HG03280 (cell line): ENCODE results near the gene NUBPL.
"Not testable (repeated sequence)": the region's sequence is repeated elsewhere in the genome, so short reads cannot be mapped to it uniquely, and the experiment has no call there.

Experiments
- ATAC-seq: cut with Tn5 transposase; IDR thresholded peaks from one replicate; pipeline ENCODE4 v1.9.1; 2021; ENCODE audit warnings: mild to moderate bottlenecking, moderate library complexity; ENCODE audit not compliant: unreplicated experiment

The NUBPL gene

DNA sequence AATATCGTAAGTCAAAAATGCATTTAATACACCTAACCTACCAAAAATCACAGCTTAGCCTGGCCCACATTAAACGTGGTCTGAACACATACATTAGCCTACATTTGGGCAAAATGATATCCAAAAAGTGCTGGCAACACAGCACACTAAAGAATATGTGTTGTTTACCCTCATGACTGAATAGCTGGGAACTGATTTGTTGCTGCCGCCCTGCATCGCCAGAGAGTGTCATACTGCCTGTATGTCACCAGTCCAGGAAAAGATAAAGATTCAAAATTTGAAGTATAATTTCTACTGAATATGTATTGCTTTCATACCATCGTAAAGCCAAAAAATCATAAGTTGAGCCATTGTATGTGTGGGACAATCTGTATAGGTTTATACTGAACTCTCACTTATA, 157.8 kb downstream of the NUBPL start:
- ATAC-seq, result no peak

- ATAC-seq, result no peak
Measured at GRCh38 chr14:31726337-31726736, 165.1 kb downstream of the NUBPL start.

DNA sequence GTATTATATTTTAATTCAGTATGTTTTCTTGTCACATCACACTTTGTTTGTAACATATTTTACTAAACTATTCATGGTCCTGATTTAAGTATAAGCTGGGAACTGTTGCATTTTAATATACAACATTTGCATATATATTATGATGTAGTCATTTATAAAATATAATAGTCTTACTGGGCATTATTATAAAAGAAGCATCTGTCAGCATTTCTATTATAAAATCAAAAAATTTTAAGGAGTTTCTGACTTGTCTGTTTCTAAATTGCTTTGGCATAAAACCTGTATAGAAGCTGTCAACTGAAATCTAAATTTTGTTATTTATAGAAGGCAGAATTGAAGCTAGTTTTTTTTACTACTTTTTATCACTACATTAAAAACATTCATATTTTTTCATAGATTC, 166.6 kb downstream of the NUBPL start:
- no peak for ATAC-seq

- ATAC-seq, result no peak
Measured at GRCh38 chr14:31740688-31741087, 179.5 kb downstream of the NUBPL start.

- no peak for ATAC-seq
Measured at GRCh38 chr14:31745741-31746140, 184.5 kb downstream of the NUBPL start.

GRCh38 chr14:31746326-31746725, 185.1 kb downstream of the NUBPL start:
- no peak for ATAC-seq

GRCh38 chr14:31749275-31749674, 188.1 kb downstream of the NUBPL start:
- no peak for ATAC-seq

- not testable (repeated sequence) for ATAC-seq
Measured at GRCh38 chr14:31751047-31751446, 189.8 kb downstream of the NUBPL start.

DNA sequence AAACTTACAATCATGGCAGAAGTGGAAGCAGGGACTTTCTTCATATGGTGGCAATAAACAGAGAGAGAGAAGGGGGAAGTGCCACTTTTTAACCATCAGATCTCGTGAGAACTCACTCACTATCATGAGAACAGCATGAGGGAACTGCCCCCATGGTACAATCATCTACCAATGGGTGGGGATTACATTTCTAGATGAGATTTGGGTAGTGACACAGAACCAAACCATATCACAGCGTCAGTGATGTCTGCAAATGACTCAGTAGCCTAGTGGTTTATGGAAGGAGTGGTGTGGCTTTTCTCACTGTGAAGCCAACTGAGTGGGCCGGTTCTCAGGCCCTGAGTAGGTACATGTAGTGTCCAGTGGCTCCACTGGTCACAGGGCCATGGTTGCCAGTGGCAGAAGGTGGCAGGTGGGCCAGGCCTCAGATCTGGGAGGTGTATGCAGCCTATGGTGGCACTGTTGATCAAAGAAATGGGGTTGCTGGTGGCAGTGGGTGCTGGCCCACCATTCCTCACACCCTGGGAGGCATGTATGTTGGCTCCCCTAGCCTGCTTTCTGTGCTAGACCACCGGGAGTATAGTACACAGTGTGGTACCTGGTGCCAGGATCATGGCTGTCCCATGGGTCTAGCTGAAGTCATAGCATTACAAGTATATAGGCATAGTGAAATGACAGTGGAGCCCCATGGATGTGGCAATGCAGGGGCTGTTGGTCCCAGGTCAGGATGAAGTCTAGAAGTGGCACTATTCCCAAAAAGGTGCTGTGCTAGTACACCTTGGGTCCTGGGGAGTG, 191.9 kb downstream of the NUBPL start:
- ATAC-seq, result no peak

DNA sequence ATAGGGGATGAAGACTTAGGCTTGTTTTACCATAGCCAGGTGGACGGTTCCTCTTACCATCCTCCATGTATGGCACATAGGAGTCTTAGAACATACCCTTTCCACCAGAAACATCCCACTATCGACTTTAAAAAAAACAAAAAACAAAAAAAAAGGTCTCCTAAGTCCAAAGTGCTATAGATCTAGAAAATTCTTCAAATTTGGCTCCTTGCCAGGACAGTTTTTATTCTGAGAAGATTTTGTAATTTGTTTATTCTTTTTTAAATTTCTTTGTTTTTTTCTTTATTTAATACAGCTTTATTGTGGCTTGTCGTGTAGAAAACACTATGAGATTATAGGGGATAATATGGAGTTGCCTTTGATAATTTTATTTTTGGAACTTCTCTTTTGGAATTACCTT, 197.7 kb downstream of the NUBPL start:
- ATAC-seq, result no peak

- no peak for ATAC-seq
Measured at GRCh38 chr14:31760277-31760676, 199.1 kb downstream of the NUBPL start.

GRCh38 chr14:31761325-31761724, 200.1 kb downstream of the NUBPL start:
- no peak for ATAC-seq

DNA sequence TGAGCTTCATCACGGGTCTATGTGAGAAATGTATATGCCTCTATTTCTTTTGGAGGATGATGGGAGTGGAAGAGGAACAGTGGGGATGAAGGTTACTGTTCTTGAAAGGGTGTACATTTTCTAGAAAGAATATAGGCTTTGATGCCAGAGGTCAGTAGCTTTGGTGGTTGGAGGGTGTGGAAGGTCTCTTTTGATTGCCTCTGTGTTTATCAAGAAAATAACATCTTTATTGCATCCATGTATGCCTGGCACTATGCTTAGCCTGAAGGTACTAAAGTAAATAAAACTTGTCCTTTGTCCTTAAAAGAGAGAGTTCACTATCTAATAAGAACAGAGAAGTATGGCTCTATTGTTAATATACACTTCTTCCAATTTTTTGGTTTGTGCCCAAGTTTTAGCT, 201.8 kb downstream of the NUBPL start:
- ATAC-seq, result no peak

DNA sequence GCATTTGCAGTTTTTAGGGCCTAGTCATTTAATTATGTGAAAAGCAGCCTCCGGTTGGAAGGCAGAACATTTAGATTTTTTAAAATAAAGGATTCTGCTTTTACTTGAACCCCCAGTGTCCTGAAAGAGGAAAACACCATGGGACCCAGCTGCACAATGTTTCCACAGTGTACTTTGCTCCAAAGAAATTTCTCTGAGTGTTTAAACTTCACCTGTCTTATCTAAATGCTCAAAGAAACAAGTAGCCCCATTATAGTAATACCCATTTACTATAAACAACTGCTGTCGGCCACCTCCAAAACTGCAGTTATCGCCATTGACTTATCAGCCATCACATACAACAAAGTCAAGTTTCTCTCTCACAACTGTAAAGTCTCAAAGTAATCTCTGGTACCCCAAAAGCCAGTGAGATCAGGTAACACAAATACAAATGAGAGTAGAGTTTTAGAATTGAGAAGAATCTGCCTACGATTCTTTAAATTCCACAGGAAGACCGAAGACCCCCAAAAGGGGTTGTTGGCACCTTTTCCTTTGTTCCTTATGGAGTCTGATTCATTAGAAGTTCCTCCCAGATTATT, 205.2 kb downstream of the NUBPL start:
- no peak for ATAC-seq

DNA sequence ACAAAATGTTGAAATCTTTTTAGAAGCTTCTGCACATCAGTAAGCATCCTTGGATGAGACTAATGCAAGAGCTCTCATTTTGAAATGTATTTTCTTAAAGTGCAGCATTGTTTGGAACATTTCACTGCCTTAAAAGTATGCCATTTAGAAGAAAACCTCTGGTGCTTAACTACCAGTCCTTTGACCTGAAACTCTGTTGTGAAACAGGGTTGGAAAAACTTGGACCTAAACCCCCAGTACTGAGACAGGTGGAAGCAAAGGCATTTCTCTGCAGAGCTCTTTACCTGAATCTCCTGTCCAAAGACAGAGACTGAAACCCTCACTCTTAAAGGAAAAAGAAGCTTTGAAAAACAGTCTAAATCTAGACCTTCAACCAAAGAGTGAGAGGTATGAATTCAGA, 207.2 kb downstream of the NUBPL start:
- no peak for ATAC-seq

DNA sequence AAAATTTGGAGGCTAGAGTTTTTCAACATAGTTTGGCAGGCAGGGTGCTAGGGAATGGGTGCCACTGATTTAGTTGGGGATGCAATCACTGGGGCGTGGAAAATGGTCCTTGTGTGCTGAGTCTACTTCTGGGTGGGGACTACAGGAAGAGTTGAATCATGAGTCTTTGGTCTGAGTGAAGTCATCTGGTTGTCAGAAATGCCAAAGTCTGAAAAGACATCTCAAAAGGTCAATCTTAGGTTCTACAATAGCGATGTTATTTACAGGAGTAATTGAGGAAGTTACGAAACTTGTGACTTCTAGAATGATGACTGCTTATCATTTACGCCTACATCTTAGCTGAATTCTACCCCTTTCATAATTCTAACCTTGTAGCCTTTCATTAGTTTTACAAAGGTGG, 209.1 kb downstream of the NUBPL start:
- ATAC-seq, result no peak

GRCh38 chr14:31774567-31774966, 213.4 kb downstream of the NUBPL start:
- ATAC-seq, result no peak

DNA sequence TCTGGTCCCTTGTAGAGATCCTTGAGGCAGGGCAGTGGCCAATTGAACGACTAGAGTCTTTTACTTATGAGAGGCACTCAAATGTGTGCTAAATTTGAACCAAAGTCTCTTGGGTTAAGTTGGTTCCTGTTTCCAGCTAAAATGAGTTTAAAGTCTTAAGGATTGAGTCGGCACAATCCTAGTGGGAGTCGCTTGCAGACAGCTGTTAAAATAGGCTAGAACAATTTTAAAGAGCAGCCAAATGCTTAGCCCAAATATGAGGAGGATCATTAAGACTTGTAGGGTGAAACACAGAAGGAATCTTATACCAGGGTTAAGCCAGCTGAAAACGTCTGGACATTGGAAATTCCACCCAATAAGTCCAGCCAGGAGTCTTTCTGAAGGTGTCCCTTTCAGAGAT, 216.1 kb downstream of the NUBPL start:
- ATAC-seq, result no peak

- no peak for ATAC-seq
Measured at GRCh38 chr14:31781578-31781977, 220.4 kb downstream of the NUBPL start.

GRCh38 chr14:31785574-31785973, 224.4 kb downstream of the NUBPL start:
- no peak for ATAC-seq

DNA sequence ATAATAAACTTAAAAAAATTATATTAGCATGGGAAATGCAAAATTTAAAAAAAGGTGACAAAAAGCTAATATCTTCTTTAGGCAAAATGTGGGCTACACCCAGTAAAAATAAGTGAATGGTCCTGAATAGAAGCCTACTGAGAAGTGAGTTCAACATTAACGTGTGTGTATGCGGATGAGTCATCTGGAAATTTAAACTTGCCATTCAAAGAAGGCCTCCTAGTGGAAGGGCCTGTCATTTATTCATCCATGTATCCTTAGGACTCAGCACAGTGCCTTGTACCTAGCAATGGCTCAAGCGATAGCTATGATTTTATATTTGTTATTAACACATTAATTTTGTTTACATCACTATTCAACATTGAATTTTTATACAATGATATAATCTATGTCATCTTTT, 226.2 kb downstream of the NUBPL start:
- ATAC-seq, result no peak

GRCh38 chr14:31788340-31788739, 227.1 kb downstream of the NUBPL start:
- no peak for ATAC-seq

DNA sequence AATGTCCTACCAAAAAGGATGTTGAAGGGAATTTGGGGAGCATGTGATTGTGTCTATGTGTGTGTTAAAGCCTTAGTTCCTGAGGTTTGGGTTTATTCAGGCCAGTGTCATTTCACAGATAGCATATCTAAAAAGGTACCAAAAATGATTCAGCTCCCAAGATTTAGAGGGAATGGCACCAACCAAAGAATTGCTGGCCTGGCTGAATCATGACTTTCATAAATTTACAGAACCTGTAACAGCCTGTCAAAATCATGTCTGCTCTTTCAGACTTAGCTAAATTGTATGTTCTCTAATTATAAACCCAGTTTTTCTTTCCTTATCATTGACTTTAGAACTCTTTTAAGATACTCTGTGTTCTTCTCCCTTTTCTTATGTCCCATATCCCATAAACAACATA, 231.5 kb downstream of the NUBPL start:
- no peak for ATAC-seq
